Left kidney (tissue), 2 donors: Measurements from ENCODE around the gene SETD2. TPM values are rescaled to one million over a fixed set of nuclear protein-coding genes. Genes with fewer than 3 reads are reported as not detected.

Experiments used
- DNase-seq: peaks from one replicate; pipeline ENCODE4 v3.0.0-alpha.2; 2013
- polyA plus RNA-seq: library from polyadenylated mRNA; unstranded; fragments of 120-200 nt; gene quantifications from one replicate; pipeline ENCODE4 v1.2.1, GENCODE V29; 2013; ENCODE audit not compliant: insufficient read length

Gene SETD2
- polyA plus RNA-seq, 1 donor, result 79.8 TPM

GRCh38 chr3:46998121-46998851 lies 165.6 kb downstream of the SETD2 start:
- peak; percentile 42 for DNase-seq

GRCh38 chr3:46997453-46998091 lies 166.3 kb downstream of the SETD2 start:
- DNase-seq, result no peak

GRCh38 chr3:46996689-46997452 lies 167.0 kb downstream of the SETD2 start:
- no peak for DNase-seq

- no peak for DNase-seq
Observed at GRCh38 chr3:46995901-46996562, 167.9 kb downstream of the SETD2 start.

- no peak for DNase-seq
Observed at GRCh38 chr3:46994801-46995731, 168.8 kb downstream of the SETD2 start.

- DNase-seq, result no peak
Observed at GRCh38 chr3:46993986-46994385, 169.9 kb downstream of the SETD2 start.

- DNase-seq, result no peak
Observed at GRCh38 chr3:46993292-46993691, 170.6 kb downstream of the SETD2 start.

GRCh38 chr3:46992231-46992630 lies 171.7 kb downstream of the SETD2 start:
- no peak for DNase-seq

- DNase-seq, result no peak
Observed at GRCh38 chr3:46991406-46992165, 172.3 kb downstream of the SETD2 start.

- DNase-seq, result no peak
Observed at GRCh38 chr3:46990573-46991374, 173.1 kb downstream of the SETD2 start.

GRCh38 chr3:46989146-46989810 lies 174.6 kb downstream of the SETD2 start:
- DNase-seq, result no peak

GRCh38 chr3:46988616-46989015 lies 175.3 kb downstream of the SETD2 start:
- DNase-seq, result no peak

- no peak for DNase-seq
Observed at GRCh38 chr3:46987743-46988401, 176.0 kb downstream of the SETD2 start.

- no peak for DNase-seq
Observed at GRCh38 chr3:46987319-46987742, 176.6 kb downstream of the SETD2 start.

GRCh38 chr3:46986782-46987310 lies 177.1 kb downstream of the SETD2 start:
- no peak for DNase-seq

GRCh38 chr3:46986055-46986730 lies 177.7 kb downstream of the SETD2 start:
- no peak for DNase-seq

GRCh38 chr3:46985588-46985987 lies 178.3 kb downstream of the SETD2 start:
- no peak for DNase-seq
